Measurements from ENCODE around the gene NHLRC2.

DNA sequence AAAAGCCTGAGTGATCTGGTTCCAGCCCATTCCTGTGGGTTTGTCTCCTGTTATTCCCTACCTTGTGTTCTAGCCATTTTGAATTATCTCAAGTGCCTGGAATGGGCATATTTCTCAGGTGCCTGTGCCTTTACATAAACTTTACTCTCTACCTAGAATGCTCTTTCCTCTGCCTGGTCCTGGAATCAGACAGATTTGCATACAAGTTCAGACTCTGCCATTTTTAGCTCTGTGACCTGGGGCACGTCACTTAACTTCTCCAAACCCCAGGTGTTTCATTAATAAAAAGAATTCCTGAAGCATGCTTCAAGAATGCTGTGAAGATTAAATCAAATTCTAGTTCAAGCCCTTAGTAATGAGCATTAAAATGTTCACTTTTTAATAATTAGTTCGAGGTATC lies 8.4 kb upstream of the NHLRC2 start:
- TF ChIP-seq, protein P1, sequence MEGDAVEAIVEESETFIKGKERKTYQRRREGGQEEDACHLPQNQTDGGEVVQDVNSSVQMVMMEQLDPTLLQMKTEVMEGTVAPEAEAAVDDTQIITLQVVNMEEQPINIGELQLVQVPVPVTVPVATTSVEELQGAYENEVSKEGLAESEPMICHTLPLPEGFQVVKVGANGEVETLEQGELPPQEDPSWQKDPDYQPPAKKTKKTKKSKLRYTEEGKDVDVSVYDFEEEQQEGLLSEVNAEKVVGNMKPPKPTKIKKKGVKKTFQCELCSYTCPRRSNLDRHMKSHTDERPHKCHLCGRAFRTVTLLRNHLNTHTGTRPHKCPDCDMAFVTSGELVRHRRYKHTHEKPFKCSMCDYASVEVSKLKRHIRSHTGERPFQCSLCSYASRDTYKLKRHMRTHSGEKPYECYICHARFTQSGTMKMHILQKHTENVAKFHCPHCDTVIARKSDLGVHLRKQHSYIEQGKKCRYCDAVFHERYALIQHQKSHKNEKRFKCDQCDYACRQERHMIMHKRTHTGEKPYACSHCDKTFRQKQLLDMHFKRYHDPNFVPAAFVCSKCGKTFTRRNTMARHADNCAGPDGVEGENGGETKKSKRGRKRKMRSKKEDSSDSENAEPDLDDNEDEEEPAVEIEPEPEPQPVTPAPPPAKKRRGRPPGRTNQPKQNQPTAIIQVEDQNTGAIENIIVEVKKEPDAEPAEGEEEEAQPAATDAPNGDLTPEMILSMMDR (IDR thresholded peaks at IDR 0.05): no peak
- no peak for TF ChIP-seq POLR2A (IDR thresholded peaks at IDR 0.05)

Measured in thyroid gland (tissue), 4 donors.